Right lobe of liver (tissue), 4 donors: ENCODE data around the gene NRXN3.

Experiments
- CTCF ChIP-seq, 4 donors: fragments of 200-600 bp in 3 of 4; fragments of 450-650 bp in 1 of 4; IDR thresholded peaks; one replicate each; pipeline versions ENCODE4 v1.5.1 to v1.8.0; 2016 to 2022; ENCODE audit warnings: antibody characterized with exemption in 4 of 4, mild to moderate bottlenecking in 2 of 4
- POLR2A ChIP-seq: fragments of 450-650 bp; IDR thresholded peaks from one replicate; pipeline ENCODE4 v1.6.1; 2017; ENCODE audit warnings: antibody characterized with exemption, mild to moderate bottlenecking
- donor health status: DM: no; HTN: no; CAD: no.
- donor health status: DM: no; HTN: no; CAD: no.
- donor health status: DM: no; HTN: yes; CAD: no.

DNA sequence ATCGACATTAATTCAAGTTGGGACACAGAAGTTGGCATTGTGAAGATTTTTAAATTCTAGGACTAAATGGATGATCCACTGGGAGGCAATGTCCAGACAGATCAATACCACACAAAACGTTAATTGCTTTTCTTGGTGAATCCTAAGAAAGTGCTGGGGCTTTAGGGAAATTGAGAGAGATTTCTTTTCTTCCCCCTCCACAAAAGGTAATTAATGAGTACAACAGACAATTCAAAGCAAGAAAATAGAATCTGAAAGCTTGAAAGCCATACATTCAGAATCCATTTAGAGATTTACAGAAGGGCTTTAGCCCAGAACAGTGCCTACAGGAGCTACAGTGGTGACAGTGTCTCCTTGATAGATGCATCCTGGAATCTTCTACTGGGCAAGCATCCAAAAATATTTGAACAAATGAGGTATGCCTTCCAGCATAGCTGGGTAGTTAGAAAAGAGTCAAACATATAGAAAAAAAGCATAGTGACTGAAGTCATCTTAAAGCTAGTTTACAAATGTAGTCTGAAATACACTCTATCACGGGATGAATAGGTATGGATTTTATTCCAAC is 1323.0 kb downstream of the NRXN3 start:
- TF ChIP-seq CTCF (IDR thresholded peaks at IDR 0.05) (no peak), POLR2A (no peak)
